ENCODE results near the gene PRSS48.
A peak's percentile ranks its signal among the peaks of the same experiment; 100 is the strongest.
"Not testable (repeated sequence)": the region's sequence is repeated elsewhere in the genome, so short reads cannot be mapped to it uniquely, and the experiment has no call there.

PRSS48 gene

GRCh38 chr4:151263455-151263854 is 13.5 kb upstream of the PRSS48 start:
- TF ChIP-seq, protein P1, sequence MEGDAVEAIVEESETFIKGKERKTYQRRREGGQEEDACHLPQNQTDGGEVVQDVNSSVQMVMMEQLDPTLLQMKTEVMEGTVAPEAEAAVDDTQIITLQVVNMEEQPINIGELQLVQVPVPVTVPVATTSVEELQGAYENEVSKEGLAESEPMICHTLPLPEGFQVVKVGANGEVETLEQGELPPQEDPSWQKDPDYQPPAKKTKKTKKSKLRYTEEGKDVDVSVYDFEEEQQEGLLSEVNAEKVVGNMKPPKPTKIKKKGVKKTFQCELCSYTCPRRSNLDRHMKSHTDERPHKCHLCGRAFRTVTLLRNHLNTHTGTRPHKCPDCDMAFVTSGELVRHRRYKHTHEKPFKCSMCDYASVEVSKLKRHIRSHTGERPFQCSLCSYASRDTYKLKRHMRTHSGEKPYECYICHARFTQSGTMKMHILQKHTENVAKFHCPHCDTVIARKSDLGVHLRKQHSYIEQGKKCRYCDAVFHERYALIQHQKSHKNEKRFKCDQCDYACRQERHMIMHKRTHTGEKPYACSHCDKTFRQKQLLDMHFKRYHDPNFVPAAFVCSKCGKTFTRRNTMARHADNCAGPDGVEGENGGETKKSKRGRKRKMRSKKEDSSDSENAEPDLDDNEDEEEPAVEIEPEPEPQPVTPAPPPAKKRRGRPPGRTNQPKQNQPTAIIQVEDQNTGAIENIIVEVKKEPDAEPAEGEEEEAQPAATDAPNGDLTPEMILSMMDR (IDR thresholded peaks at IDR 0.05; ENCODE audit: low read length, missing control alignments): no peak
- H3K4me3 ChIP-seq (replicated peaks; ENCODE audit: low read depth, low read length): no peak overlapping the region
- DNase-seq (ENCODE audit: low read depth): no peak

GRCh38 chr4:151266497-151266896 is 10.5 kb upstream of the PRSS48 start:
- DNase-seq (ENCODE audit: low read depth): peak; percentile 37
- TF ChIP-seq, protein P1 (IDR thresholded peaks at IDR 0.05; ENCODE audit: low read length, missing control alignments): no peak
- no peak overlapping the region for H3K4me3 ChIP-seq (replicated peaks; ENCODE audit: low read depth, low read length)

- TF ChIP-seq, protein P1 (IDR thresholded peaks at IDR 0.05; ENCODE audit: low read length, missing control alignments): no peak
- H3K4me3 ChIP-seq (replicated peaks; ENCODE audit: low read depth, low read length): no peak overlapping the region
- DNase-seq (ENCODE audit: low read depth): no peak
Measured at GRCh38 chr4:151267104-151267503, 9.9 kb upstream of the PRSS48 start.

GRCh38 chr4:151267822-151268535 is 9.0 kb upstream of the PRSS48 start:
- DNase-seq (ENCODE audit: low read depth): no peak
- TF ChIP-seq, protein P1 (IDR thresholded peaks at IDR 0.05; ENCODE audit: low read length, missing control alignments): no peak
- no peak overlapping the region for H3K4me3 ChIP-seq (replicated peaks; ENCODE audit: low read depth, low read length)

- DNase-seq (ENCODE audit: low read depth); H3K4me3 ChIP-seq (replicated peaks; ENCODE audit: low read depth, low read length): not testable (repeated sequence)
Measured at GRCh38 chr4:151268905-151269304, 8.1 kb upstream of the PRSS48 start.

DNA sequence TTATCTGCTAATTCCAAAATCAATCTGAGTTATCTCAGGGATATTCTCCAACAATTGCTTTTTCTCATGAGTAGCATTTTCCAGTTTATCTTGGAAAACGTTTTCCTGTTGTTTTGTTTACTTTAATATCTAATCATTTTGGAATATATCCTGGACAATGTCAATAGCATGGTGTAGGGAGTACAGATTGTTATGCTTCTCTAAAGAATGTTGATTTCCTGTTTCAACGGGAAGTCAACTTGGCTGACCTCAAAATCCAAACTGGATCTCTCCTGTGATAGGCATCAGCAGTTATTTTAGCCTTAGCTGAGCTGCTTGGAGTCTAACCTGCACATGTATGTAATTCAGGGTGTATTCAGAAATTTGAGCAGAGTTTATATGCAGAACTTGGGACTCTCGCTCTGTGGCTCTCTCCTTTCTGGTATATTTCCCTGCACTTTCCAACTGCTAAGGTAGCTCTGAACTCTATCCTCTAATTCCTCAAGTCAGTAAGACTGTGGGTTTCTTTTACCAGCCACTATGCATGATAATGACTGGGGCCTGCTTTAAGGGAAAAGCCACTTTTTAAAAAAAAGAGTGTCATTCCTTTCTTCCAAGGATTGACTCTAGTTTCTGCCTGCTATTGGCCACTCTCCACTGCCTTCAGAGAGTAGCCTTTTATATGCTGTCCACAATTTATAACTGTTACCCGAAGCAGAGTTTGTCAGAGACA is 7.7 kb downstream of the PRSS48 start:
- DNase-seq (ENCODE audit: low read depth): no peak
- TF ChIP-seq, protein P1 (IDR thresholded peaks at IDR 0.05; ENCODE audit: low read length, missing control alignments): no peak
- no peak overlapping the region for H3K4me3 ChIP-seq (replicated peaks; ENCODE audit: low read depth, low read length)

GRCh38 chr4:151287409-151287808 is 10.4 kb downstream of the PRSS48 start:
- no peak for DNase-seq (ENCODE audit: low read depth)
- TF ChIP-seq, protein P1 (IDR thresholded peaks at IDR 0.05; ENCODE audit: low read length, missing control alignments): no peak
- no peak overlapping the region for H3K4me3 ChIP-seq (replicated peaks; ENCODE audit: low read depth, low read length)
